ENCODE measurements around the gene FBN3.
"Not testable (repeated sequence)": the region's sequence is repeated elsewhere in the genome, so short reads cannot be mapped to it uniquely, and the experiment has no call there.

FBN3 gene

DNA sequence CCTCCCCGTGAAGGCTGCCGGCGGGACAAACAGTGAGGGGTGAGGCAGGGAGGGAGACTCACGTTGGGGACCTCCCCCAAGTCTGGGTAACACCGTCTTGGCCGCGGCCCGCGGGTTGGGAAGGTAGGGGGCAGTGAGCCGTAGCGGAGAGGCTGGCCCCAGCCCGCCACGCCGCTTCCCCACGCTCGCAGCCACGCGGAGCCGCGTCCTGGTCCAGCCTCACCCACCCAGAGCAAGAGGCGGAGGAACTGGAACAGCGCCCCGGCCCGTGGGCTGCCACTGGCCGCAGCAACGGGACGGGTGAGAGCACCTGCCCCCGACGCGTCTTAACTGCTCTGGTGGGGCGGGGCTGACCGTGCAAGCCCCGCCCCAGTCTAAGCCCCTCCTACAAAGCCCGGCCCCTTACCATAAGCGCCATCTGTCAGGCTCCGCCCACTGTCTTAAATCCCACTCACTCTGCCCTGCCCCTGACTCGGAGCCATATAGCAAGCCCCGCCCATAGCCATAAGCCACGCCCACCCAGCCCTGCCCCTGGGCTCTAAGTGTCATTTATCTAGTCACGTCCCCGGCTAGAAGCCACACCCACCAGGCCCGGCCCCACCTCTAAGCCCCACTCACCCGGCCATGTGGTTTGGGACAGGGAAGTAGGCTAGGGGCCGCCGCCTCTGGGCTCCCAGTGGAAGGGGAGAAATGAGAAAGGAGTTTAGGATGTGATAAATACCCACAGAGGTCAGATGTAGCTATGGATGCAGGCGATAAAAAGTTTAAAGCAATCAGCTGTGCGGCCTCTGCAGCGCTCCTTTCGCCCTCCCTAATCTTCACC, 98.9 kb downstream of the FBN3 start:
- DNase-seq: peak; percentile 96 to 98

DNA sequence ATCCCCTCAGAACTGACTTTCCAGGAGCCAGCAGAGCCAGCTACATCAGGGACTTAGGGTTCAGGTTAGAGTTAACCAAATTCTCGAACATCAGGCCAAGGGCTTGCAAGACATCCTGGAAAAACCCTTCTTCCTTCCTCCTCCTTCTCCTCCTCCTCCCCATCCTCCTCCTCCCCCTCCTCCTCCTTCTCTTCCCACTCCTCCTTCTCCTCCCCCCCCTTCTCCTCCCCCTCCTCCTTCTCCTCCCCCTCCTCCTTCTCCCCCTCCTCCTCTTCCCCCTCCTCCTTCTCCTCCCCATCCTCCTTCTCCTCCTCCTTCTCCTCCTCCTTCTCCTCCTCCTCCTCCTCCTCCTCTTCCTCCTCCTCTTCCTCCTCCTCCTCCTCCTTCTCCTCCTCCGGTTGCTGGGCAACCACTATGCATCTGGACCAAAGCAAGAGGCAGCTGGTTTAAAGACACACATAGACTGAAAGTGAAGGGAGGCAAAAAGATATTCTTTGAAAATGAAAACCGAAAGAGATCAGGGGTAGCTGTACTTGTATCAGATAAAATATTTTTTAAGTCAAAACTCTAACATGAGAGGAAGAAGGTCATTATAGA, 102.7 kb downstream of the FBN3 start:
- DNase-seq: no peak

GRCh38 chr19:8045872-8046568, 103.4 kb downstream of the FBN3 start:
- no peak for DNase-seq

DNA sequence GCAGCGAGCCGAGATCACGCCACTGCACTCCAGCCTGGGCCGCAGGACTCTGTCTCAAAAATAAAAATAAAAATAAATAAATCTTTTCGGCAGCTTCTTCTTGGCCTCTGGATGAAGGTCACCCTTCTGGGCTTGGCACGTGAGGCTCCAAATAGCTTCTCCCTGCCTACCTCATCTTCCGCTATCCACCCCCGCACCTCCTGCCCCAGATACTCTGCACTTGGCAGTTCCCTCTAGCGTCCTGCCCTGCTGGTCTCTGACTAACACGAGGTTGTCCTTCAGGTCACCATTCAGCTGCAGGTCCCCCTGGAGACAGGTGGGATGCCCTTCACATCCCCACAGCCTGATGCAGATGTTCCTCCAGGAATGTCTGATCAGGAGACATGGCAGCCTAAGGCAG, 105.4 kb downstream of the FBN3 start:
- no peak for DNase-seq

DNA sequence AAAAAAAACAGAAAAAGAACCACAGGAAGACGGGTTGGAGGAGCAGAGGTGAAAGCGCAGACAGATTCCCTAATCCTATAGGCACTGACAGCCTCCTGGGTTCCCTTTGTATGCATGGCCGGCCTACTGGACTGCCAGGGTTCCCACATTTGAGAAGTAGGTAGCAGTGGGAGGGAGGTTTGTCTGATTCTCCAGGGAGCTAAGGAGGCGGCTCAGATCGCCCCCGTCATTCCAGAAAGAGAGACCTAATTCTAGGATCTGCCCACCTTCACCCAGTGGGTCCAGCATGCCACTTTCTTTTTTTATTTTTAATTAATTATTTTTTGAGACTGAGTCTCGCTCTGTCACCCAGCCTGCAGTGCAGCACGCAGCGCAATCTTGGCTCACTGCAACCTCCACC, 106.5 kb downstream of the FBN3 start:
- no peak for DNase-seq

DNA sequence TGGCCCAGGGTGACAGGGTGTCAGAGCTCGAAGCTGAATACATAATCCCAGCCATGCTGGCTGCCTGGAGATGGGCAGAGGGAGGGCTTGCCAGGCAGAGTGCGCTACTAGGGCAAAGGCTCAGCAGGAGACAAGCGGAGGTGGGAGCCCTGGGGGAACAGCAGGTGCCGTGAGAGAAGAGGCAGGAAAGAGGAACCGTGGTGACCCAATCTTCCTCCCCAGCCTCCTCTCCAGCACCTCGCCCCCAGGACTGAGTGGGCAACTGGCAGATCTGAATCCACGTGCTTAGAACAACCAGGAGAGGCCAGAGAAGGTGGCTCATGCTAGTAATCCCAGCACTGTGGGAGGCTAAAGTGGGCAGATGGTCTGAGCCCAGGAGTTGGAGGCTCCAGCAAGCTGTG, 107.9 kb downstream of the FBN3 start:
- no peak for DNase-seq

DNA sequence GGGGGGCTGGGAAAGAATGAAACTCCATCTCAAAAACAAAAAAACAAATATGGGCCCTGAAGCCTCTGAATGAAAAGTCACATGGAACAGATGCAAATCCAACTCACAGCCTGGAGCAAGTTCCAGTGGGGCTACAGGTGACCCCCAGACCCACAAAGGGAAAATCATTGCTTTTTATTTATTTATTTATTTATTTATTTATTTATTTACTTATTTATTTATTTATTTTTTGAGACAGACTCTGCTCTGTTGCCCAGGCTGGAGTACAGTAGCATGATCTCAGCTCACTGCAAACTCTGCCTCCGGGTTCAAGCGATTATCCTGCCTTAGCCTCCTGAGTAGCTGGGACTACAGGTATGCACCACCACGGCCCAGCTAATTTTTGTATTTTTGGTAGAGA, 110.2 kb downstream of the FBN3 start:
- DNase-seq: no peak

DNA sequence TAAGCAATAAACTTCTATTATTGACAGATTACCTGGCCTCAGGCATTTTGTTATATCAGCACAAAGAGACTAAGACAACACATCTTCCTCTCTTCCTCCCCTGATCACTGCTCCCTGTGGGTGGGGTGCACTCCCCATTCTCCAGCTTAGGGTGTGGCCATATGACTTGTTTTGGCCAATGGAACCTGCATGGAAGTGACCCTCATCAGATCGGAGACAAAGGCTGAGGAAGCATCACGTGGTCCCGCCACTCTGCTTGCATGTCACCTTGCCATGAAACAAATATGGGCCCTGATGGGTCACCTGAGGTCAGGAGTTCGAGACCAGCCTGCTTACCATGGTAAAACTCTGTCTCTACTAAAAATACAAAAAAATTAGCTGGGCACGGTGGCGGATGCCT, 110.6 kb downstream of the FBN3 start:
- no peak for DNase-seq

GRCh38 chr19:8036434-8037099, 112.8 kb downstream of the FBN3 start:
- no peak for DNase-seq

- no peak for DNase-seq
Observed at GRCh38 chr19:8034178-8034525, 115.2 kb downstream of the FBN3 start.

DNA sequence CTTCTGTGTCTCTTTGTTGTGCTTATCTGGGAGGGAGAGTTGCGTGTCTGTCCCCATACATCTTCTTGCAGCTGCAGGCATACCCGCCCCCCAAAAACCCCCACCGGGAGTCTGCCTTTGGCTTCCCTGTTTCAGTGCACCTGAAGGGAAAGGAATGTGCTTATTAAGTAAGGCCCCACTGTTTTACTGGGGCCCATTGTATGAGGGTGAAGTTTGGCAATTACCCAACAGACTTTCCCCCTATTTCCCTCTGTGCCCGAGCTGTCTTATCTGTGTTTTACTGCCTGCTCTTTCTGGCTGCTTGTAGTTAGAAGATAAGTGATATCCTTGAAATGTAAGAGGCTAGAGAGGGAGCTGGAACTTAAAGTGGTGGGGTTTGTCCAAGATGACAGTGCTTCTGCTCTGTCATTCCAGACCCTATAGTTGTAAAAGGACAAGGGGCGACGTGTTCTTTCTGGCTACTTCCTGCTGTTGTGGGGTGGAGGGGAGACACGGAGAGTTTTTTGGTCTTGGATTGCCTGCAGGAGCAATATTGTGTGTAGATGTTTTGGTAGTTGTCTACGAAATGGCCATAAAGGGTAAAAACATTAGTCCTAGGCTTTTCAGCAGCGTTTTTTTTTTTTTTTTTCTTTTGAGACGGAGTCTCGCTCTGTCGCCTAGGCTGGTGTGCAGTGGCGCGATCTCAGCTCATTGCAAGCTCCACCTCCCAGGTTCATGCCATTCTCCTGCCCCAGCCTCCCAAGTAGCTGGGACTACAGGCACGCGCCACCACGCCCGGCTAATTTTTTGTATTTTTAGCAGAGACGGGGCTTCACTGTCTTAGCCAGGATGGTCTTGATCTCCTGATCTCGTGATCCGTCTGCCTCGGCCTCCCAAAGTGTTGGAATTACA, 115.9 kb downstream of the FBN3 start:
- DNase-seq: not testable (repeated sequence)

GRCh38 chr19:8030960-8031359, 118.4 kb downstream of the FBN3 start:
- no peak for DNase-seq

DNA sequence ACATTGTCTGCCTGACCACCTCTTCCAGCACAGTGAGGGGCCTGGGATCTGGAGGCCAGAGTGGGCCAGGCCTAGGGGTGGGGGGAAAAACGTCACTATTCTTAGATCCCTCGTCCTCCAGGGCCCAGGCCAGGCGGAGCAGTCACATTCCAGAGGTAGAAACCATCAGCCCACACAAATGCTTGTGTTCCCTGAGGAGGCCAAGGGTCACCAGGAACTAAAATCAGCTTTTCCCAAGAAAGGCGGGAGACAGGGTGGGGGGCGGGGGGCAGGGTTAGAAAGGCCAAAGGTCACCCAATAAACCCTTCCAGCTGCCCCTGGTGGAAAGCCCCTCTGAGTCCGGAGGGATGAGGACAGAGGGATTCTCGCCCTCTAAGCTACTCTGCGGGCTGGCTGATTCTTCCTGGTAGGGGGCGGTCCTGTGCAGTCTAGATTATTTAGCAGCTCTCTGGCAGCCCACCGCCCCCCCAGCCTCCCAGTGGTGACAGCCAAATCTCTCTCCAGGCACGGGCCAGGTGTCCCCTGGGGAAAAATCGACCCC, 120.4 kb downstream of the FBN3 start:
- DNase-seq: no peak

DNA sequence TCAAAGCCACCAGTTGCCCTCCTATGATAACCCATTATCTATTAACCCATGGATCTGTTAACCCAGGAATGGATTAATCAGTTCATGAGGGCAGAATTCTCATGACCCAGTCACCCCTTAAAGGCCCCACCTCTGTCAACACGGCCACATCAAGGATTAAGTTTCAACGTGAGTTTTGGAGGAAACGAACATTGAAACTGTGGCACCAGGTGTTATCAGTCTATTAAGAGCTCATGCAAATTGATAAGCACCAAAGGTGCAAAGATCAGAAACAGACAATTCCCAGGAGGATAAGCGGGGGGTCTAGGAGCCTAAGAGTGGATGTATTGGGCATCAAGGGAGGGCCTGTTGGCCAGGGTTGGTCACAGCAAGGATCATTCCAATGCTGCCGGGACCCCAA, 124.1 kb downstream of the FBN3 start:
- DNase-seq: no peak

DNA sequence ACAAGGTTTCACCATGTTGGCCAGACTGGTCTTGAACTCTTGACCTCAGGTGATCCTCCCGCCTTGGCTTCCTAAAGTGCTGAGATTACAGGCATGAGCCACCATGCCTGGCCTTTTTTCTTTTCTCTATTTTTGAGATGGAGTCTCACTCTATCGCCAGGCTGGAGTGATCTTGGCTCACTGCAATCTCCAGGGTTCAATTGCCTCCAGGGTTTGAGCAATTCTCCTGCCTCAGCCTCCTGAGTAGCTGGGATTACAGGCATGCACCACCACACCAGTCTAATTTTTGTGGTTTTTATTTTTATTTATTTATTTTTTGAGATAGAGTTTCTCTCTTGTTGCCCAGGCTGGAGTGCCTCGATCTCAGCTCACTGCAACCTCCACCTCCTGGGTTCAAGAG, 125.1 kb downstream of the FBN3 start:
- not testable (repeated sequence) for DNase-seq

- DNase-seq: no peak
Observed at GRCh38 chr19:8023371-8023770, 126.0 kb downstream of the FBN3 start.

GRCh38 chr19:8022275-8022674, 127.1 kb downstream of the FBN3 start:
- DNase-seq: no peak

DNA sequence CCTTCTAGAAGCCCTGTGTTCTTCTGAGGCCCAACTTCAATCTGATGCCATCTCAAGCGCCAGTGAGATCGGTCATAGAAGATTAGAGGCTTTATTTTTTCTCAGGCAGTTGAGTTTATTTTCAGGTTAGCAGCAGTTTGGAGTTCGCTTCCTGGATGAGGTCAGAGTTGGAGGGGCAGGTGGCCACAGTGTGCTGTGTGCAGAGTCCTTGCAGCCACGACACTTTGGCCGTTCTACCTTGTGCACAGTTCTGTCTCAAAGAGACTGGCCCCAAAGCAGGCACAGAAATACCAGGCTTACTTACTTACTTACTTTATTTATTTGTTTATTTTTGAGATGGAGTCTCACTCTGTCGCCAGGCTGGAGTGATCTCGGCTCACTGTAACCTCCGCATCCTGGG, 128.0 kb downstream of the FBN3 start:
- no peak for DNase-seq

DNA sequence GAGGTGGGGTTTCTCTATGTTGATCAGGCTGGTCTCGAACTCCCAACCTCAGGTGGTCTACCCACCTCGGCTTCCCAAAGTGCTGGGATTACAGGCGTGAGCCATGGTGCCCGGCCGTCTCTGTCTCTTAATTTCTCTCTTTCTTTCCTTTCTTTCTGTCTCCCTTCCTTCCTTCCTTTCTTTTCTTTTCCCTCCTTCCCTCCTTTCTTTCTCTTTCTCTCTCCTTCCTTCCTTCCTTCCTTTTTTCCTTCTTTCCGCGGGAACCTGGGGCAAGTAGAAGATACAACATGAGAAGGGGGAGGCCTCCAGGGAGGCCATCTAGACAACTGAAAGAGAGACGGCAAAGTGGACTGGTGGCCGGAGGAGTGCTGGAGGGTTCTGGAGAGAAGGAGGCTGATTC, 128.7 kb downstream of the FBN3 start:
- DNase-seq: no peak

GRCh38 chr19:8017808-8018207, 131.6 kb downstream of the FBN3 start:
- peak; percentile 56 to 72 for DNase-seq

Data from Kasumi-1 (cell line).